ENCODE data around the gene TNFAIP8. TPM values are rescaled to one million over a fixed set of nuclear protein-coding genes. Genes with fewer than 3 reads are reported as not detected.

The TNFAIP8 gene
- total RNA-seq, 1 donor from 2014 or later: 29.5 TPM

GRCh38 chr5:119359737-119360413, 4.1 kb downstream of the TNFAIP8 start:
- Histone ChIP-seq H3K27ac (peak overlapping the region; percentile 38), H3K4me1 (peaks cover 40% of the 10 kb centered on the region), H3K27me3 (ENCODE audit: low read depth) (no peaks in the 10 kb centered on the region), H3K36me3 (no peaks in the 10 kb centered on the region), H3K9me3 (no peaks in the 10 kb centered on the region), H3K4me3 (no peak overlapping the region)
- intact Hi-C loops (cut with DNase I): no loop called here
- no peak for TF ChIP-seq CTCF (IDR thresholded peaks at IDR 0.05)
- no peak for ATAC-seq
- DNase-seq: no peak

DNA sequence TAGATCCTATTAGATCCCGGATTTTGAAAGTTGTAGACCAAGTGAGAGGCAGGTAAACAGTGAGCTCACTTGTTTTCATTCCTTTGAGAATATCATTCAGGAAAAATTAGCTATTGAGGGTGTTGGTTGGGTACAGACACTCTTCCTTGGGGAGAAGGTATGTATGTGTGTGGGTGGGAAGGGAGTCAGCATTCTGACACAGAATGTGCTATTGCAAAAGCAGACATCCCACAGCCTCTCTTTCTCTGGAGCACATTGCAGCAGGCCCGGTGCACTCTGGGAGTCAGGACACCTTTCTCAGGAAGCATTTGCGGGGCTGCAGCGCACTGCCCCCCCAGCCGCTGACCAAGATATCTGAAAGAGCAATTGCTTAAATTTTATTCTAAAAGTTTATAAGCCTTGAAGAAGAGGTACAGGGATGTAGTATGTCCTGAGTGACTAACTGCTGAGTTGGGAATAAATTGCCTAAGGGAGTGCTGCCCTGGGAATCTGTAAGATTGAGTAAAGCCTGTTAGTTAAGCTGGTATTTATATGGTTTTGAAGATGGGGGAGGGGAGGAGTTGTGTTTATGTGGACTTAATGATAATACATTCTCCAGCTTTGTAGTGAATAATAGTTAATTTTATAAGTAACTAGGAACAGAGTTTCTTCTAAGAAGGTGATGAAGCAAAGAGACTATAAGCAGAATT, 5.2 kb downstream of the TNFAIP8 start:
- intact Hi-C loops (cut with DNase I): no loop called here
- peak overlapping the region; percentile 38 for H3K27ac ChIP-seq
- H3K9me3 ChIP-seq: no peaks in the 10 kb centered on the region
- no peaks in the 10 kb centered on the region for H3K36me3 ChIP-seq
- DNase-seq (no peak), ATAC-seq (peak; percentile 66 to 71)
- peaks cover 45% of the 10 kb centered on the region for H3K4me1 ChIP-seq
- no peak for TF ChIP-seq CTCF (IDR thresholded peaks at IDR 0.05)
- H3K4me3 ChIP-seq: no peak overlapping the region
- no peaks in the 10 kb centered on the region for H3K27me3 ChIP-seq (ENCODE audit: low read depth)

DNA sequence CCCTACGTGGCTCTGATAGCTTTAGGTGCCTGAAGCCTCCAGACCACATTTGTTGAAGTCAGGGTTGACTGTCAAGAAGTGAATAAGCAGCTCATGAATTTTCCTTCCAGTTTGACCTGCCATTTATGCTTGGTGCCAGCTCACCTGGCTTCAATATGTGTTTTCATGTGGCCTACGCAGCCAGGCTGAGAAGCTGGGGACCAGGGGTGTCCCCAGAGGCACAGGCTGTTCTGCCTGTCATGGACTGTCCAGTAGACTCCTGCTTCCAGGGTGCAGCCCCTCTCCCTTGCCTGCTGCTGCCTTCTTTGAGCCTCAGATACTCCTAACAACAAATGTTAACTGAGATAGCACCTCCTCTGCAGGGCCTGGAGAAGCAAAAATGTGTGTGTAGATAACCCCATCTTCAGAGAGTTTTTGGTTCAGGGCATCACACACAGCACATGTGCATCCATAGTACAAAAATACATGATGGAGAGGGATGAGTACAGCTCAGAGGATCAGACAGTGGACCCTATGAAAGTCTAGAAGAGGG, 5.8 kb downstream of the TNFAIP8 start:
- Histone ChIP-seq H3K4me1 (peaks cover 51% of the 10 kb centered on the region), H3K27me3 (ENCODE audit: low read depth) (no peaks in the 10 kb centered on the region), H3K4me3 (no peak overlapping the region), H3K36me3 (no peaks in the 10 kb centered on the region), H3K27ac (peak overlapping the region; percentile 22), H3K9me3 (no peaks in the 10 kb centered on the region)
- intact Hi-C loops (cut with DNase I): no loop called here
- no peak for TF ChIP-seq CTCF (IDR thresholded peaks at IDR 0.05)
- ATAC-seq (no peak), DNase-seq (no peak)

DNA sequence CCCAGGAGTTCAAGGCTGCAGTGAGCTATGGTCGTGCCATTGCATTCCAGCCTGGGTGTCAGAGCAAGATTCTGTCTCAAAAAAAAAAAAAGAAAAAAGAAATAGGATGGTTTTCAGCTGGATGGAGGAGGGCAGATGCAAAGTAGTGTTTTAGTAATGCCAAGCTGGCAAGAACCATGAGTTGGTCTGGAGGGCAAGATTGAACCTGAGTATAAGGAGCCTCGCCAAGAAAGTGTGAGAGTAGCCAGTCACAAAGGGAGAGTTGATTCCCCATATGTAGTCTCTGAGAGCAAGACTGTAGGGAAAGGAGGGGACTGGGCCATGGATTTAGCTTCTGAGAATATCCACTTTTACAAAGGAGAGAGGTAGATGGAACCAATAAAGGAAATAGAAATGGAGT, 6.9 kb downstream of the TNFAIP8 start:
- Histone ChIP-seq H3K27me3 (ENCODE audit: low read depth) (no peaks in the 10 kb centered on the region), H3K36me3 (no peaks in the 10 kb centered on the region), H3K9me3 (no peaks in the 10 kb centered on the region), H3K27ac (no peak overlapping the region), H3K4me1 (peaks cover 59% of the 10 kb centered on the region), H3K4me3 (no peak overlapping the region)
- intact Hi-C loops (cut with DNase I): no loop called here
- ATAC-seq (no peak), DNase-seq (no peak)
- no peak for TF ChIP-seq CTCF (IDR thresholded peaks at IDR 0.05)

GRCh38 chr5:119363271-119363670, 7.5 kb downstream of the TNFAIP8 start:
- no peak for TF ChIP-seq CTCF (IDR thresholded peaks at IDR 0.05)
- intact Hi-C loops (cut with DNase I): no loop called here
- H3K27ac ChIP-seq: no peak overlapping the region
- no peaks in the 10 kb centered on the region for H3K36me3 ChIP-seq
- H3K27me3 ChIP-seq (ENCODE audit: low read depth): no peaks in the 10 kb centered on the region
- DNase-seq (no peak), ATAC-seq (no peak)
- no peaks in the 10 kb centered on the region for H3K9me3 ChIP-seq
- H3K4me3 ChIP-seq: no peak overlapping the region
- peaks cover 60% of the 10 kb centered on the region for H3K4me1 ChIP-seq
